Stimulated activated naive B cell treated with anti-CD40 and anti-IgM and Interleukin-4, amounts not matched to agents 10 μg/mL and 1 μg/mL and 100 μg/mL, for 72 hours (primary cell): Measurements from ENCODE around the gene TTC39B.

Experiments
- ATAC-seq, 2 donors: fragments of 150-1000 bp; cut with Tn5 transposase; replicated peaks; 2 replicates each; pipeline ENCODE4 v1.10.0; 2021; ENCODE audit warnings: moderate library complexity in 1 of 2
- DNase-seq: peaks from one replicate; pipeline ENCODE4 v3.0.0; 2021
- H3K27ac Mint-ChIP-seq: one replicate; pipeline ENCODE4 v1.8.0; 2022; ENCODE audit warnings: mild to moderate bottlenecking, mixed read lengths
- H3K27me3 Mint-ChIP-seq, 2 donors: one replicate each; pipeline ENCODE4 v1.8.0; 2022; ENCODE audit warnings: mixed read lengths in 2 of 2
- H3K36me3 Mint-ChIP-seq, 2 donors: one replicate each; pipeline ENCODE4 v1.8.0; 2022; ENCODE audit warnings: mixed read lengths in 2 of 2, mild to moderate bottlenecking in 1 of 2
- H3K4me1 Mint-ChIP-seq, 2 donors: one replicate each; pipeline ENCODE4 v1.8.0; 2022; ENCODE audit warnings: mixed read lengths in 2 of 2, mild to moderate bottlenecking in 1 of 2
- H3K4me3 Mint-ChIP-seq, 2 donors: one replicate each; pipeline ENCODE4 v1.8.0; 2022; ENCODE audit warnings: mild to moderate bottlenecking in 2 of 2, mixed read lengths in 2 of 2, moderate library complexity in 1 of 2
- H3K9me3 Mint-ChIP-seq, 2 donors: one replicate each; pipeline ENCODE4 v1.8.0; 2022; ENCODE audit warnings: mixed read lengths in 2 of 2, mild to moderate bottlenecking in 1 of 2

Gene TTC39B

GRCh38 chr9:15293084-15293483 lies 13.9 kb downstream of the TTC39B start:
- Mint-ChIP-seq H3K27me3 (no peaks in the 10 kb centered on the region), H3K9me3 (peaks cover 4 to 7% of the 10 kb centered on the region in 2 donors), H3K36me3 (peaks cover 4 to 7% of the 10 kb centered on the region in 2 donors), H3K4me3 (no peak overlapping the region), H3K4me1 (peaks cover 12 to 35% of the 10 kb centered on the region in 2 donors), H3K27ac (no peak overlapping the region)
- ATAC-seq (no peak), DNase-seq (no peak)

GRCh38 chr9:15289603-15290002 lies 17.4 kb downstream of the TTC39B start:
- ATAC-seq (no peak), DNase-seq (no peak)
- peaks cover 4 to 7% of the 10 kb centered on the region in 2 donors for H3K36me3 Mint-ChIP-seq
- H3K9me3 Mint-ChIP-seq: peaks cover 0 to 4% of the 10 kb centered on the region in 2 donors
- H3K27me3 Mint-ChIP-seq: no peaks in the 10 kb centered on the region
- H3K27ac Mint-ChIP-seq: no peak overlapping the region
- no peak overlapping the region for H3K4me3 Mint-ChIP-seq
- H3K4me1 Mint-ChIP-seq: peaks cover 16 to 24% of the 10 kb centered on the region in 2 donors

GRCh38 chr9:15287309-15287708 lies 19.7 kb downstream of the TTC39B start:
- Mint-ChIP-seq H3K4me1 (peaks cover 10 to 13% of the 10 kb centered on the region in 2 donors), H3K27me3 (no peaks in the 10 kb centered on the region), H3K36me3 (peaks cover 4 to 7% of the 10 kb centered on the region in 2 donors), H3K27ac (no peak overlapping the region), H3K9me3 (no peaks in the 10 kb centered on the region), H3K4me3 (no peak overlapping the region)
- no peak for ATAC-seq
- no peak for DNase-seq

GRCh38 chr9:15286161-15286821 lies 20.7 kb downstream of the TTC39B start:
- H3K36me3 Mint-ChIP-seq: peaks cover 3 to 5% of the 10 kb centered on the region in 2 donors
- H3K27ac Mint-ChIP-seq: peak overlapping the region; percentile 21

GRCh38 chr9:15282567-15283285 lies 24.3 kb downstream of the TTC39B start:
- Mint-ChIP-seq H3K4me3 (no peak overlapping the region), H3K36me3 (peaks cover 0 to 4% of the 10 kb centered on the region in 2 donors), H3K27ac (no peak overlapping the region), H3K4me1 (peaks cover 14 to 20% of the 10 kb centered on the region in 2 donors), H3K27me3 (no peaks in the 10 kb centered on the region), H3K9me3 (no peaks in the 10 kb centered on the region)
- ATAC-seq (no peak), DNase-seq (no peak)

More at GRCh38 chr9:15286161-15286821, 20.7 kb downstream of the TTC39B start:
- DNase-seq (no peak), ATAC-seq (peak in 1 of 2 donors; percentile 12)
- H3K9me3 Mint-ChIP-seq: no peaks in the 10 kb centered on the region
- H3K4me1 Mint-ChIP-seq: peaks cover 10 to 13% of the 10 kb centered on the region in 2 donors
- H3K4me3 Mint-ChIP-seq: no peak overlapping the region
- no peaks in the 10 kb centered on the region for H3K27me3 Mint-ChIP-seq

GRCh38 chr9:15280647-15281046 lies 26.4 kb downstream of the TTC39B start:
- ATAC-seq: no peak
- no peaks in the 10 kb centered on the region for H3K36me3 Mint-ChIP-seq
- no peak for DNase-seq
- H3K4me3 Mint-ChIP-seq: no peak overlapping the region
- no peaks in the 10 kb centered on the region for H3K9me3 Mint-ChIP-seq
- H3K27ac Mint-ChIP-seq: no peak overlapping the region
- H3K4me1 Mint-ChIP-seq: peaks cover 7 to 16% of the 10 kb centered on the region in 2 donors
- no peaks in the 10 kb centered on the region for H3K27me3 Mint-ChIP-seq

GRCh38 chr9:15278839-15279238 lies 28.2 kb downstream of the TTC39B start:
- H3K27ac Mint-ChIP-seq: no peak overlapping the region
- H3K36me3 Mint-ChIP-seq: no peaks in the 10 kb centered on the region
- H3K9me3 Mint-ChIP-seq: no peaks in the 10 kb centered on the region
- no peaks in the 10 kb centered on the region for H3K27me3 Mint-ChIP-seq
- H3K4me1 Mint-ChIP-seq: peaks cover 7 to 15% of the 10 kb centered on the region in 2 donors
- no peak overlapping the region for H3K4me3 Mint-ChIP-seq
- DNase-seq: no peak
- no peak for ATAC-seq

GRCh38 chr9:15278091-15278687 lies 28.8 kb downstream of the TTC39B start:
- ATAC-seq: no peak
- no peaks in the 10 kb centered on the region for H3K36me3 Mint-ChIP-seq
- H3K4me1 Mint-ChIP-seq: peaks cover 10 to 15% of the 10 kb centered on the region in 2 donors
- DNase-seq: no peak
- no peak overlapping the region for H3K27ac Mint-ChIP-seq
- H3K9me3 Mint-ChIP-seq: no peaks in the 10 kb centered on the region
- no peak overlapping the region for H3K4me3 Mint-ChIP-seq
- H3K27me3 Mint-ChIP-seq: no peaks in the 10 kb centered on the region

GRCh38 chr9:15277400-15278090 lies 29.5 kb downstream of the TTC39B start:
- no peaks in the 10 kb centered on the region for H3K36me3 Mint-ChIP-seq
- ATAC-seq: peak; percentile 82 to 88
- H3K9me3 Mint-ChIP-seq: no peaks in the 10 kb centered on the region
- no peaks in the 10 kb centered on the region for H3K27me3 Mint-ChIP-seq
- no peak overlapping the region for H3K4me3 Mint-ChIP-seq
- H3K27ac Mint-ChIP-seq: peak overlapping the region; percentile 62
- no peak for DNase-seq
- peaks cover 10 to 15% of the 10 kb centered on the region in 2 donors for H3K4me1 Mint-ChIP-seq

GRCh38 chr9:15276328-15276938 lies 30.6 kb downstream of the TTC39B start:
- no peaks in the 10 kb centered on the region for H3K9me3 Mint-ChIP-seq
- ATAC-seq: no peak
- H3K27ac Mint-ChIP-seq: peak overlapping the region; percentile 47
- no peak overlapping the region for H3K4me3 Mint-ChIP-seq
- DNase-seq: no peak
- H3K27me3 Mint-ChIP-seq: no peaks in the 10 kb centered on the region
- no peaks in the 10 kb centered on the region for H3K36me3 Mint-ChIP-seq
- H3K4me1 Mint-ChIP-seq: peaks cover 10 to 15% of the 10 kb centered on the region in 2 donors

GRCh38 chr9:15274425-15274824 lies 32.6 kb downstream of the TTC39B start:
- peaks cover 10 to 15% of the 10 kb centered on the region in 2 donors for H3K4me1 Mint-ChIP-seq
- no peak for DNase-seq
- H3K36me3 Mint-ChIP-seq: no peaks in the 10 kb centered on the region
- ATAC-seq: no peak
- no peak overlapping the region for H3K4me3 Mint-ChIP-seq
- H3K27me3 Mint-ChIP-seq: no peaks in the 10 kb centered on the region
- no peak overlapping the region for H3K27ac Mint-ChIP-seq
- no peaks in the 10 kb centered on the region for H3K9me3 Mint-ChIP-seq

- H3K27me3 Mint-ChIP-seq: no peaks in the 10 kb centered on the region
- H3K36me3 Mint-ChIP-seq: no peaks in the 10 kb centered on the region
- H3K27ac Mint-ChIP-seq: no peak overlapping the region
- DNase-seq: no peak
- ATAC-seq: no peak
- H3K4me1 Mint-ChIP-seq: peaks cover 5 to 10% of the 10 kb centered on the region in 2 donors
- no peak overlapping the region for H3K4me3 Mint-ChIP-seq
- H3K9me3 Mint-ChIP-seq: no peaks in the 10 kb centered on the region
These were observed 34.6 kb downstream of the TTC39B start for GRCh38 chr9:15272377-15272928.

- DNase-seq (no peak), ATAC-seq (no peak)
- Mint-ChIP-seq H3K4me1 (peaks cover 0 to 9% of the 10 kb centered on the region in 2 donors), H3K36me3 (no peaks in the 10 kb centered on the region), H3K4me3 (no peak overlapping the region), H3K27ac (no peak overlapping the region), H3K9me3 (no peaks in the 10 kb centered on the region), H3K27me3 (no peaks in the 10 kb centered on the region)
These were observed 35.6 kb downstream of the TTC39B start for GRCh38 chr9:15271403-15271802.

- H3K27me3 Mint-ChIP-seq: no peaks in the 10 kb centered on the region
These were observed 38.2 kb downstream of the TTC39B start for GRCh38 chr9:15268782-15269181.

More at GRCh38 chr9:15268782-15269181, 38.2 kb downstream of the TTC39B start:
- H3K9me3 Mint-ChIP-seq: no peaks in the 10 kb centered on the region
- ATAC-seq: no peak
- no peaks in the 10 kb centered on the region for H3K36me3 Mint-ChIP-seq
- no peak overlapping the region for H3K27ac Mint-ChIP-seq
- H3K4me3 Mint-ChIP-seq: no peak overlapping the region
- H3K4me1 Mint-ChIP-seq: peaks cover 0 to 9% of the 10 kb centered on the region in 2 donors
- DNase-seq: no peak
